Colonic mucosa (tissue), 4 donors: ENCODE results near the gene FAM234A. TPM values are rescaled to one million over a fixed set of nuclear protein-coding genes. Genes with fewer than 3 reads are reported as not detected.

Experiments used
- DNase-seq: peaks from one replicate; pipeline ENCODE4 v3.0.0-alpha.2; 2020
- H3K27ac ChIP-seq: fragments of 200-600 bp; one replicate; pipeline ENCODE4 v1.8.0; 2021
- H3K27me3 ChIP-seq: fragments of 200-600 bp; one replicate; pipeline ENCODE4 v1.8.0; 2021
- H3K36me3 ChIP-seq: fragments of 200-600 bp; one replicate; pipeline ENCODE4 v1.8.0; 2021
- H3K4me1 ChIP-seq: fragments of 200-600 bp; one replicate; pipeline ENCODE4 v1.8.0; 2021; ENCODE audit warnings: mild to moderate bottlenecking
- H3K4me3 ChIP-seq: fragments of 200-600 bp; one replicate; pipeline ENCODE4 v1.8.0; 2021
- H3K9ac ChIP-seq, 2 donors: one replicate each; pipeline ENCODE4 v1.7.0; 2013; ENCODE audit warnings: control low read depth in 2 of 2, low read depth in 2 of 2, low read length in 2 of 2
- H3K9me3 ChIP-seq: fragments of 200-600 bp; one replicate; pipeline ENCODE4 v1.8.0; 2021
- CTCF ChIP-seq: fragments of 200-600 bp; IDR thresholded peaks from one replicate; pipeline ENCODE4 v1.8.0; 2022; ENCODE audit warnings: antibody characterized with exemption, mild to moderate bottlenecking
- intact Hi-C: fragments of 100-400 bp; cut with DNase I; formaldehyde crosslinking; loops from one replicate; pipeline ENCODE4 v1.14.1; 2022
- total RNA-seq, 2 donors: library from RNA; stranded (reverse); fragmentation: NEBNext Ultra II Directional in 1 of 2; extraction: Animal tissue kit (Norgen Biotek cat#: 25700) in 1 of 2; gene quantifications; one replicate each; pipeline ENCODE4 v1.2.1, GENCODE V29; 2021
- donor health status: healthy.
- donor health status: DM: no; HTN: no; CAD: no.
- donor health status: DM: no; HTN: no; CAD: no.

The FAM234A gene
- total RNA-seq, 2 donors from 2014 or later, result 105 to 124 TPM

GRCh38 chr16:259226-259625, 24.6 kb downstream of the FAM234A start:
- Histone ChIP-seq H3K4me3 (no peak overlapping the region), H3K27ac (no peak overlapping the region)

GRCh38 chr16:259814-260253, 25.2 kb downstream of the FAM234A start:
- intact Hi-C loops, result no loop called here
- Histone ChIP-seq H3K4me3 (no peak overlapping the region), H3K36me3 (peaks cover 4% of the 10 kb centered on the region), H3K9ac (no peak overlapping the region), H3K4me1 (no peaks in the 10 kb centered on the region), H3K27me3 (no peaks in the 10 kb centered on the region), H3K27ac (no peak overlapping the region), H3K9me3 (no peaks in the 10 kb centered on the region)
- no peak for DNase-seq
- TF ChIP-seq CTCF, result no peak

More at GRCh38 chr16:259226-259625, 24.6 kb downstream of the FAM234A start:
- Histone ChIP-seq H3K4me1 (peaks cover under 1% of the 10 kb centered on the region), H3K36me3 (peaks cover 4% of the 10 kb centered on the region), H3K9ac (no peak overlapping the region), H3K9me3 (no peaks in the 10 kb centered on the region), H3K27me3 (no peaks in the 10 kb centered on the region)
- intact Hi-C loops, result no loop called here
- no peak for TF ChIP-seq CTCF
- DNase-seq, result no peak

- intact Hi-C loops, result no loop called here
- Histone ChIP-seq H3K9me3 (no peaks in the 10 kb centered on the region), H3K27ac (no peak overlapping the region), H3K36me3 (peaks cover 4% of the 10 kb centered on the region), H3K4me3 (no peak overlapping the region), H3K4me1 (no peaks in the 10 kb centered on the region), H3K27me3 (no peaks in the 10 kb centered on the region), H3K9ac (no peak overlapping the region)
- no peak for DNase-seq
- no peak for TF ChIP-seq CTCF
Observed at GRCh38 chr16:260326-260725, 25.7 kb downstream of the FAM234A start.

GRCh38 chr16:261031-261691, 26.5 kb downstream of the FAM234A start:
- intact Hi-C loops, result no loop called here
- H3K4me3 ChIP-seq, result no peak overlapping the region
- no peak overlapping the region for H3K27ac ChIP-seq
- no peak for DNase-seq
- no peaks in the 10 kb centered on the region for H3K9me3 ChIP-seq
- no peaks in the 10 kb centered on the region for H3K4me1 ChIP-seq
- H3K9ac ChIP-seq, result no peak overlapping the region
- peaks cover 4% of the 10 kb centered on the region for H3K36me3 ChIP-seq
- no peaks in the 10 kb centered on the region for H3K27me3 ChIP-seq
- TF ChIP-seq CTCF, result no peak

GRCh38 chr16:262121-262745, 27.6 kb downstream of the FAM234A start:
- H3K27ac ChIP-seq, result no peak overlapping the region

More at GRCh38 chr16:262121-262745, 27.6 kb downstream of the FAM234A start:
- no peaks in the 10 kb centered on the region for H3K27me3 ChIP-seq
- H3K36me3 ChIP-seq, result peaks cover 4% of the 10 kb centered on the region
- no peaks in the 10 kb centered on the region for H3K9me3 ChIP-seq
- intact Hi-C loops, result no loop called here
- DNase-seq, result no peak
- TF ChIP-seq CTCF, result no peak
- H3K4me1 ChIP-seq, result no peaks in the 10 kb centered on the region
- no peak overlapping the region for H3K4me3 ChIP-seq
- no peak overlapping the region for H3K9ac ChIP-seq
